H1 (cell line): Measurements from ENCODE around the gene AP3D1. TPM values are rescaled to one million over a fixed set of nuclear protein-coding genes. Genes with fewer than 3 reads are reported as not detected.

ENCODE experiments used
- CTCF ChIA-PET: fragments of 300-600 bp; sonication (Branson Sonifier 250); formaldehyde crosslinking; loops from one replicate; lab custom pipeline; 2021; ENCODE audit not compliant: partially characterized antibody; lab: Charles Lee
- POLR2A ChIA-PET: fragments of 300-600 bp; sonication (Branson Sonifier 250); formaldehyde crosslinking; loops from one replicate; lab custom pipeline; 2021; ENCODE audit warnings: inconsistent platforms; ENCODE audit not compliant: partially characterized antibody; lab: Charles Lee
- DNase-seq, 2 experiments: peaks; one replicate each; pipeline versions ENCODE4 v3.0.0 to v3.0.0-alpha.2; 2010 to 2022; ENCODE audit warnings: low spot score in 2 of 2, low read depth in 1 of 2, mixed read lengths in 1 of 2
- FAIRE-seq: peaks from 2 replicates; lab custom pipeline; 2011; peaks lifted over from hg19 to GRCh38; lab: Jason Lieb, UNC
- H2AFZ ChIP-seq: 2 replicates; pipeline ENCODE4 v1.8.1; 2012; ENCODE audit warnings: low read length, inconsistent platforms
- H2AK5ac ChIP-seq: 2 replicates; pipeline ENCODE4 v1.6.1; 2013; ENCODE audit warnings: low read depth, low read length
- H2BK120ac ChIP-seq: replicated peaks from 2 replicates; pipeline ENCODE3; 2013; ENCODE audit warnings: low read depth, low read length, inconsistent platforms
- H2BK12ac ChIP-seq: 2 replicates; pipeline ENCODE4 v1.6.1; 2013; ENCODE audit warnings: low read depth, low read length
- H2BK15ac ChIP-seq: 2 replicates; pipeline ENCODE4 v1.6.1; 2013; ENCODE audit warnings: low read length
- H2BK20ac ChIP-seq: 2 replicates; pipeline ENCODE4 v1.6.1; 2013; ENCODE audit warnings: low read length
- H2BK5ac ChIP-seq: 2 replicates; pipeline ENCODE4 v1.6.1; 2013; ENCODE audit warnings: low read depth, low read length
- H3K14ac ChIP-seq: 2 replicates; pipeline ENCODE4 v1.6.1; 2013; ENCODE audit warnings: inconsistent platforms; ENCODE audit not compliant: insufficient read length
- H3K18ac ChIP-seq: 2 replicates; pipeline ENCODE4 v1.6.1; 2013; ENCODE audit warnings: low read length; ENCODE audit errors: extremely low read depth
- H3K23ac ChIP-seq: 2 replicates; pipeline ENCODE4 v1.6.1; 2013; ENCODE audit warnings: inconsistent platforms; ENCODE audit not compliant: insufficient read length
- H3K23me2 ChIP-seq: 2 replicates; pipeline ENCODE4 v1.6.1; 2013; ENCODE audit warnings: low read depth, low read length
- H3K27ac ChIP-seq: 2 replicates; pipeline ENCODE4 v1.6.1; 2011; ENCODE audit warnings: low read depth, low read length, inconsistent platforms
- H3K27me3 ChIP-seq, 4 experiments: replicated peaks in 1 of 4; 1 replicate in 1 of 4; 2 replicates in 3 of 4; pipeline versions ENCODE4 v1.6.1 to v1.8.1; 2011 to 2013; ENCODE audit warnings: low read length in 3 of 4, mild to moderate bottlenecking in 3 of 4, inconsistent platforms in 2 of 4, mixed read lengths in 2 of 4, moderate library complexity in 1 of 4; ENCODE audit not compliant: control insufficient read depth in 3 of 4, insufficient read depth in 3 of 4; ENCODE audit errors: extremely low read depth in 1 of 4
- H3K36me3 ChIP-seq, 4 experiments: 2 replicates each; pipeline versions ENCODE4 v1.6.1 to v1.8.1; 2011 to 2013; ENCODE audit warnings: mild to moderate bottlenecking in 4 of 4, low read length in 3 of 4, moderate library complexity in 2 of 4, control low read depth in 1 of 4, inconsistent platforms in 1 of 4; ENCODE audit not compliant: insufficient read depth in 4 of 4, control insufficient read depth in 2 of 4
- H3K4ac ChIP-seq: replicated peaks from 2 replicates; pipeline ENCODE3; 2013; ENCODE audit warnings: low read length, low read depth, mixed read lengths, inconsistent platforms; ENCODE audit not compliant: insufficient read length
- H3K4me1 ChIP-seq, 4 experiments: replicated peaks in 1 of 4; 1 replicate in 1 of 4; 2 replicates in 3 of 4; pipeline versions ENCODE4 v1.6.1 to v1.8.1; 2011 to 2013; ENCODE audit warnings: low read length in 3 of 4, inconsistent platforms in 2 of 4, mixed read lengths in 1 of 4; ENCODE audit not compliant: insufficient read depth in 4 of 4, control insufficient read depth in 3 of 4
- H3K4me2 ChIP-seq, 2 experiments: 2 replicates each; pipeline versions ENCODE4 v1.6.1 to v1.8.1; 2011 to 2013; ENCODE audit warnings: low read depth in 2 of 2, low read length in 2 of 2, control low read depth in 1 of 2, inconsistent platforms in 1 of 2, mild to moderate bottlenecking in 1 of 2; ENCODE audit not compliant: insufficient read depth in 1 of 2
- H3K4me3 ChIP-seq, 4 experiments: fragments of 200-600, 300-600 bp in 1 of 4; sonication (generic), shearing (Covaris generic), sonication (Bioruptor Twin) in 1 of 4; 2 replicates each; pipeline versions ENCODE4 v1.5.1 to v1.8.1; 2011 to 2016; ENCODE audit warnings: low read length in 4 of 4, low read depth in 3 of 4, control low read depth in 2 of 4, inconsistent platforms in 2 of 4, mild to moderate bottlenecking in 2 of 4, mixed read lengths in 1 of 4, moderate library complexity in 1 of 4; ENCODE audit not compliant: insufficient read depth in 2 of 4; ENCODE audit errors: extremely low read depth in 1 of 4
- H3K56ac ChIP-seq: replicated peaks from 2 replicates; pipeline ENCODE3; 2013; ENCODE audit warnings: low read depth, mild to moderate bottlenecking, mixed read lengths, low read length, inconsistent platforms; ENCODE audit not compliant: insufficient read length
- H3K79me1 ChIP-seq: 2 replicates; pipeline ENCODE4 v1.6.1; 2013; ENCODE audit warnings: low read depth, low read length, control low read depth
- H3K79me2 ChIP-seq, 2 experiments: 2 replicates each; pipeline versions ENCODE4 v1.6.1 to v1.8.1; 2012 to 2013; ENCODE audit warnings: low read length in 2 of 2, mild to moderate bottlenecking in 2 of 2, inconsistent platforms in 1 of 2; ENCODE audit not compliant: insufficient read depth in 2 of 2, control insufficient read depth in 1 of 2
- H3K9ac ChIP-seq, 4 experiments: replicated peaks in 1 of 4; 1 replicate in 1 of 4; 2 replicates in 3 of 4; pipeline versions ENCODE4 v1.6.1 to v1.8.1; 2011 to 2013; ENCODE audit warnings: low read depth in 3 of 4, low read length in 3 of 4, control low read depth in 2 of 4, mild to moderate bottlenecking in 2 of 4, moderate library complexity in 2 of 4, inconsistent platforms in 1 of 4; ENCODE audit errors: extremely low read depth in 1 of 4
- H3K9me3 ChIP-seq, 2 experiments: 2 replicates each; pipeline versions ENCODE4 v1.6.1 to v1.8.1; 2012 to 2013; ENCODE audit warnings: mild to moderate bottlenecking in 2 of 2, moderate library complexity in 2 of 2, control low read depth in 1 of 2, inconsistent platforms in 1 of 2, low read depth in 1 of 2, low read length in 1 of 2, mixed read lengths in 1 of 2; ENCODE audit not compliant: insufficient read depth in 2 of 2
- H4K20me1 ChIP-seq, 2 experiments: replicated peaks in 1 of 2; 2 replicates each; pipeline versions ENCODE3 to v1.8.1; 2011 to 2013; ENCODE audit warnings: inconsistent platforms in 2 of 2, low read length in 2 of 2, mild to moderate bottlenecking in 1 of 2; ENCODE audit not compliant: insufficient read depth in 2 of 2, control insufficient read depth in 1 of 2
- H4K5ac ChIP-seq: 2 replicates; pipeline ENCODE4 v1.6.1; 2013; ENCODE audit warnings: low read length, low read depth, mixed read lengths, inconsistent platforms; ENCODE audit not compliant: insufficient read length
- H4K8ac ChIP-seq: 2 replicates; pipeline ENCODE4 v1.8.0; 2013; ENCODE audit warnings: mild to moderate bottlenecking, moderate library complexity, low read length, inconsistent platforms; ENCODE audit not compliant: insufficient read depth; ENCODE audit errors: extremely low read depth
- H4K91ac ChIP-seq: replicated peaks from 2 replicates; pipeline ENCODE3; 2013; ENCODE audit warnings: low read length, mixed read lengths, inconsistent platforms; ENCODE audit not compliant: insufficient read length
- CTCF ChIP-seq, 3 experiments: IDR thresholded peaks; 1 replicate in 2 of 3; 2 replicates in 1 of 3; pipeline versions ENCODE4 v1.5.1 to v1.6.1; 2011; ENCODE audit warnings: low read length in 3 of 3, mild to moderate bottlenecking in 3 of 3, inconsistent platforms in 2 of 3, low read depth in 1 of 3, moderate library complexity in 1 of 3; ENCODE audit not compliant: insufficient read depth in 1 of 3; ENCODE audit errors: control extremely low read depth in 1 of 3
- HDAC2 ChIP-seq, 2 experiments: fragments of 300-600 bp in 1 of 2; sonication (generic) in 1 of 2; IDR thresholded peaks; 2 replicates each; pipeline ENCODE4 v1.6.1; 2011 to 2012; ENCODE audit warnings: low read depth in 2 of 2, low read length in 2 of 2, mild to moderate bottlenecking in 2 of 2, moderate library complexity in 2 of 2, borderline replicate concordance in 1 of 2, inconsistent platforms in 1 of 2
- RBBP5 ChIP-seq: IDR thresholded peaks from 2 replicates; pipeline ENCODE4 v1.7.1; 2012; ENCODE audit warnings: low read depth, mild to moderate bottlenecking, inconsistent platforms, low read length, moderate library complexity, borderline replicate concordance
- SIN3A ChIP-seq, 2 experiments: IDR thresholded peaks in 1 of 2; conservative IDR thresholded peaks in 1 of 2; 2 replicates each; pipeline ENCODE4 v1.6.1; 2011 to 2012; ENCODE audit warnings: low read length in 2 of 2, improper control_type of control experiment in 1 of 2, low read depth in 1 of 2, mild to moderate bottlenecking in 1 of 2
- TEAD4 ChIP-seq: IDR thresholded peaks from 2 replicates; pipeline ENCODE4 v1.6.1; 2012; ENCODE audit warnings: low read depth, low read length, inconsistent platforms, mixed read lengths
- ZNF274 ChIP-seq: IDR thresholded peaks from 2 replicates; pipeline ENCODE4 v1.7.0; 2012; ENCODE audit warnings: low read length, borderline replicate concordance; ENCODE audit errors: extremely low read depth
- WGBS, 2 experiments: shearing (Covaris generic) in 1 of 2; methylation state at CpG; one replicate each; pipeline versions ENCODE4 v1.1.6 to v1.1.7; 2013 to 2015; ENCODE audit warnings: low lambda C conversion rate in 2 of 2, mixed read lengths in 2 of 2, inconsistent platforms in 1 of 2, low coverage in 1 of 2, missing lambda C conversion rate in 1 of 2; ENCODE audit not compliant: insufficient replicate concordance in 2 of 2, insufficient coverage in 1 of 2, insufficient read length in 1 of 2; ENCODE audit errors: extremely low coverage in 1 of 2, missing lambda C conversion rate in 1 of 2; 5-methylcytosine and 5-hydroxymethylcytosine counted together
- polyA plus RNA-seq, 7 experiments: library from polyadenylated mRNA; depleted of rRNA in 3 of 7; stranded (reverse) in 5 of 7; unstranded in 2 of 7; fragments of >200 nt in 5 of 7; fragments of 200-250 nt in 2 of 7; gene quantifications; 1 replicate in 5 of 7; 2 replicates in 1 of 7; 4 replicates in 1 of 7; pipeline versions ENCODE4 v1.2.1 to v1.2.3, GENCODE V29; 2011 to 2013; ENCODE audit warnings: missing spikeins in 2 of 7, mixed read lengths in 2 of 7
- total RNA-seq: library from RNA; stranded (reverse); fragmentation: NEBNext Ultra II Directional; extraction: Animal tissue kit (Norgen Biotek cat#: 25700); gene quantifications from 2 replicates; pipeline ENCODE4 v1.2.1, GENCODE V29; 2021

The AP3D1 gene
- total and polyA plus RNA-seq, 2 of the 8 experiments (the other 6 are each of a cell fraction or from before 2014, with no cell fraction given): 161 to 174 TPM

GRCh38 chr19:2168619-2169424 lies 17.5 kb upstream of the AP3D1 start:
- ChIA-PET POLR2A (interaction anchor here (0.9 to 2.2 kb wide), 5 partner anchors 8 to 102 kb away, joined by 3 to 7 read pairs (median 4); no protein-coding TSS in a partner anchor), CTCF (interaction anchor here (1.0 to 4.3 kb wide), 5 partner anchors 10 to 32 kb away, joined by 3 to 32 read pairs (median 5); no protein-coding TSS in a partner anchor)
- Histone ChIP-seq H2BK20ac (no peak overlapping the region), H4K8ac (no peak overlapping the region), H3K4me2 (no peak overlapping the region), H3K9ac (no peak overlapping the region), H4K5ac (no peak overlapping the region), H2BK5ac (no peak overlapping the region), H2AFZ (no peak overlapping the region), H3K36me3 (no peaks in the 10 kb centered on the region), H3K79me2 (peaks cover 33 to 87% of the 10 kb centered on the region in 2 experiments), H3K27ac (no peak overlapping the region), H2BK120ac (no peak overlapping the region), H3K4ac (no peak overlapping the region), H3K27me3 (no peaks in the 10 kb centered on the region), H3K23ac (no peak overlapping the region), H2BK15ac (no peak overlapping the region), H3K23me2 (peaks cover 3% of the 10 kb centered on the region; the same call in 1 of the 2 replicates), H3K56ac (no peak overlapping the region), H3K4me1 (peaks cover 3 to 24% (median 9%) of the 10 kb centered on the region in 4 experiments), H4K91ac (no peak overlapping the region), H3K18ac (no peak overlapping the region), H3K14ac (no peak overlapping the region), H3K79me1 (peaks cover 13% of the 10 kb centered on the region), H3K9me3 (no peaks in the 10 kb centered on the region), H2BK12ac (no peak overlapping the region), H2AK5ac (no peak overlapping the region), H4K20me1 (peaks cover 26 to 27% of the 10 kb centered on the region in 2 experiments), H3K4me3 (no peak overlapping the region)
- no peak for FAIRE-seq
- 88% methylated on average over 24 of the region's 24 CpGs; no CpG with 5 or more reads in 1 of the 2 experiments for WGBS, 2 experiments
- DNase-seq: no peak
- TF ChIP-seq TEAD4 (no peak), HDAC2 (IDR thresholded peaks at IDR 0.05; ENCODE audit: borderline replicate concordance in 1 of 2, low read depth in 2 of 2, low read length in 2 of 2) (no peak), RBBP5 (no peak), ZNF274 (no peak), CTCF (IDR thresholded peaks at IDR 0.05; ENCODE audit: control extremely low read depth in 1 of 3, insufficient read depth in 1 of 3, low read depth in 1 of 3, low read length in 3 of 3) (no peak), SIN3A (conservative IDR thresholded peaks at IDR 0.05 in 1 of 2, IDR thresholded peaks at IDR 0.05 in 1 of 2; ENCODE audit: low read depth in 1 of 2, low read length in 2 of 2) (no peak)
